Activated naive CD4-positive, alpha-beta T cell treated with anti-CD3 and anti-CD28 coated beads, Interleukin-2, amount 10 ng/mL, durations not matched to agents 7 days and 5 days (primary cell): ENCODE data around the gene CCDC9B.

Source experiments
- CTCF ChIA-PET: fragments of 350-600 bp; sonication (Branson Sonifier 250); formaldehyde crosslinking; loops from one replicate; lab custom pipeline; 2021; ENCODE audit warnings: antibody characterized with exemption; lab: Charles Lee
- DNase-seq: peaks from one replicate; pipeline ENCODE4 v3.0.0-alpha.2; 2020
- H3K27ac Mint-ChIP-seq: one replicate; pipeline ENCODE4 v1.8.0; 2021; ENCODE audit warnings: mild to moderate bottlenecking, moderate library complexity, mixed read lengths
- H3K27me3 Mint-ChIP-seq: one replicate; pipeline ENCODE4 v1.8.0; 2021; ENCODE audit warnings: mild to moderate bottlenecking, mixed read lengths
- H3K36me3 Mint-ChIP-seq: one replicate; pipeline ENCODE4 v1.8.0; 2021; ENCODE audit warnings: mixed read lengths
- H3K4me1 Mint-ChIP-seq: one replicate; pipeline ENCODE4 v1.8.0; 2021; ENCODE audit warnings: mixed read lengths
- H3K4me3 Mint-ChIP-seq: one replicate; pipeline ENCODE4 v1.8.0; 2021; ENCODE audit warnings: mild to moderate bottlenecking, moderate library complexity, mixed read lengths
- H3K9me3 Mint-ChIP-seq: one replicate; pipeline ENCODE4 v1.8.0; 2021; ENCODE audit warnings: mixed read lengths

The CCDC9B gene

DNA sequence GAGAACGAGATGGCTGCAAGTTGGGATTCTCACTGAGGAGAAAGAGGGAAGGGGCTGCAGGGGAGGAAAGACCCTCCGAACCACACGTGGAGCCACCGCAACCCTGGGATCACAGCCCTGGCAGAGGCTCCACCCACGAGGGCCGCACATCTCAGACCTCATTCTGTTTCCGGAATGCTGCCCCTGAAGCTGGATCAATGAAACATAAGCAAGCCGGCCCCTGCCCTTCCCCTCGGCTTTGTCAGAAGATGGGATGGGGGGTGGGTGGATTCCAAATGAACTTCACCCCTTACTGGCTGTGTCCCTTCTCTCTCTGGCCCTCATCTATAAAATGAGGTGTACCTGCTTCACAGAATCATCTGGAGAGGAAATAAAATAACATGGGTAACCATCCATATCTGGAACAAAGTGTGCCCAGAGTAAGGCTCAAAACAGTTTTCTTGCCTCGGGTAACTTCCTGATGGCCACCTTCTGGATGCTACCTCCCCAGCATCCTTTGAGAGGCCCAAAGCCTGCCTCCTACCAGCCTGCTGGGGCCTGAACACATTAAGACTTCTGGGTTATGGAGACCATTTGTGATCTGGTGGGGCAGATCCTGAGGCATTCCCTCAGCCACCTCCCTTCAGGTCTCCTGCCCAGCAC lies 4.6 kb upstream of the CCDC9B start:
- Mint-ChIP-seq H3K9me3 (no peaks in the 10 kb centered on the region), H3K27ac (no peak overlapping the region), H3K27me3 (peaks cover 9% of the 10 kb centered on the region), H3K36me3 (no peaks in the 10 kb centered on the region), H3K4me3 (no peak overlapping the region), H3K4me1 (no peaks in the 10 kb centered on the region)
- CTCF ChIA-PET = interaction anchor here (0.9 to 14.2 kb wide), 15 partner anchors 10 to 85 kb away, joined by 3 to 425 read pairs (median 10); partner anchors contain the start of genes INAFM2 and PLCB2
- DNase-seq = no peak

DNA sequence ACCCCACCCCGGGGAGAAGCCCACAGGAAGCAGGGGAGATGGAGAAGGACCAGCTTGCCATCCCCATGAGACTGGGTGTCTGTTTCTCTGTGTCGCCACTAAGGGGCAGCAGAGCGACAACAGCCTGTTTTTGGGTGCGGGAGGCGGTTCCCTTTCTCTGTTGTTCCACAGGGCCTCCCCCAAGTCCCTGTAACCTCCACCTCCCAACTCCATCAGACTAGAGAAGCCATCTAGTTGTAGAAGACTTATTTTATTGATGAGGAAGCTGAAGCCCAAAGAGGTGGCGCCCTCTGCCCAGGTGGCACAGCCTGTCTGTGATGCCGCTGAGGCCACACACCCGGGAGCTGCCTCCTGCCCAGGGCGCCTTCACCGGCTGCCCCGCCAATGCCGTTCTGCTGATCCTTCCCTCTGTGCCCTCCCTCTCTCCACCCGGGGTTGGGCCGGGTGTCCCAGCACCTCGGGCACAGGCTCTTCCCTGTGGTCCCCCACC lies 3.9 kb upstream of the CCDC9B start:
- CTCF ChIA-PET = interaction anchor here (0.6 to 14.2 kb wide), 23 partner anchors 10 to 164 kb away, joined by 3 to 425 read pairs (median 5); partner anchors contain the start of genes INAFM2 and PLCB2
- Mint-ChIP-seq H3K9me3 (no peaks in the 10 kb centered on the region), H3K36me3 (no peaks in the 10 kb centered on the region), H3K27ac (no peak overlapping the region), H3K4me1 (no peaks in the 10 kb centered on the region), H3K4me3 (no peak overlapping the region), H3K27me3 (peaks cover 4% of the 10 kb centered on the region)
- peak; percentile 84 for DNase-seq

DNA sequence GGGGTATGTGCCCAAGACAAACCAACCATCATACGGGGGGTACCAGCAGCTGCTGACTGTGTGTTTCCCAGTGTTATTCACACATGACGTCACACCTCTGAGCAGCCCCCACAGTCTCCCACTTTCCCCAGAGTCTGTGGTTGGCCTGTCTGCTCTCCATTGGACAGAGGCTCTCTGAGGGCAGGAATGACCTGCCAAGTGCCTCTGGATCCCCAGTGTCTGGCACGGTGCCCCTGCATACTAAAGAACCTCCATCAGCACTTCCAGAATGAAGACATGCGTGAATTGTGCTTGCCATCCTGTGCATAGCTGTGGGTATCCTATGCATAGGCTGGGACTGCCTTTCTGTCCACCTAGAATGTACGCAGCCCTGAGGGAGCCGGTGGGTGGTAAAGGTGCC lies 3.5 kb upstream of the CCDC9B start:
- DNase-seq = no peak
- Mint-ChIP-seq H3K36me3 (no peaks in the 10 kb centered on the region), H3K27ac (no peak overlapping the region), H3K4me3 (no peak overlapping the region), H3K9me3 (no peaks in the 10 kb centered on the region), H3K27me3 (peaks cover 4% of the 10 kb centered on the region), H3K4me1 (no peaks in the 10 kb centered on the region)
- CTCF ChIA-PET = interaction anchor here (0.6 to 14.2 kb wide), 24 partner anchors 9 to 165 kb away, joined by 3 to 425 read pairs (median 5); partner anchors contain the start of genes INAFM2 and PLCB2

DNA sequence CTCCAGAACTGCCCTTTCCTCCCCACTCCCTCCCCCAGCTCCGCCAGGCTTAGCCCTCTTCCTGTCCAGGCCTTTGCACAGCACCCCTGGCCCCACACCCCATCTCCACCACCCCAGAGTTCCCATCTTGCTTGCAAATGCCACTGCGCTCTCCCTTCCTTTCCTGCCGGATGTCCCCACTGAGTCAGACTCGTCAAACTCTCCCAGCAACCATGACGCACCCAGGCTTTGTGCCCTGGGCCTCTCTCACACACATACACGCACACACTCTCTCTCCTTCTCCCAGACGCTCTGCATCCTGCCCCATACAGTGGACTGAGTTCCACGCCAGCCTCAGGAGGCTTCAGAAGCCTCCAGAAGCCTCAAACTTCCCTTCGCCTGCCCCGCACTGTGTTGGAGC lies 2.8 kb upstream of the CCDC9B start:
- Mint-ChIP-seq H3K36me3 (no peaks in the 10 kb centered on the region), H3K9me3 (no peaks in the 10 kb centered on the region), H3K4me3 (no peak overlapping the region), H3K27me3 (peaks cover 4% of the 10 kb centered on the region), H3K27ac (no peak overlapping the region), H3K4me1 (peaks cover under 1% of the 10 kb centered on the region)
- no peak for DNase-seq
- CTCF ChIA-PET = interaction anchor here (0.8 to 14.2 kb wide), 17 partner anchors 8 to 165 kb away, joined by 3 to 425 read pairs (median 8); partner anchors contain the start of genes ANKRD63, INAFM2 and PLCB2

DNA sequence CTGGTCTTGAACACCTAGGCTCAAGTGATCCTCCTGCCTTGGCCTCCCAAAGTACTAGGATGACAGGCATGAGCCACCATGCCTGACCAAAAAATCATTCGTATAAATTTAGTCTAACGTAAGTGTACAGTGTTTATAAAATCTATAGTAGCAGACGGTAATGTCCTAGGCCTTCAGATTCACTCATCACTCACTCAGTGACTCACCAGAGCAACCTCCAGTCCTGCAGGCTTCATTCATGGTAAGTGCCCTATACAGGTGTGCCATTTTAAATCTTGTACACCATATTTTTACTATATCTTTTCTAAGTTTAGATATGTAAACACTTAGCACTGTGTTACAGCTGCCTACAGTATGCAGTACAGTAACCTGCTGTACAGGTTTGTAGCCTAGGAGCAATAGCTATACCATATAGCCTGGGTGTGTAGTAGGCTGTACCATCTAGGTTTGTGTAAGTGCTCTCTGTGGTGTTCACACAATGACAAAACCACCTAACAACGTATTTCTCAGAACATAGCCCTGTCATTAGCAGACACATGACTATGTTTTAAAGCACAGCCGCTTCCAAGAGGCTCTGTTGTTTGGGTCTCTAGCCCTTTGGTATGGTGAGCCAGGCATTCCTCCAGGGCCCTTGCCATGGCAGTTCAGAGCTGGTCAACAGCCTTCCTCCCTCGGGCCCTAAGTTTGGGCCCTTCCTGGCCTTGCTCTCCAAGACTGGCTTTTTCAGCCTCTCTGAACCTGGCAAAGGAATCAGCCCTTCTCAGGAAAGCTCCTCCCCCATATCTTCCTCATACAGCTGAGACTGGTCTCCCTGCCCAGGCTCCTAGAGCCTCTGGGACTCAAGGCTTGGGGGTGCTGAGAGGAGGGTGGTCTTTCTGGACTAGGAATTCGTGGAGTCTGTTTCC lies 1.9 kb upstream of the CCDC9B start:
- no peak overlapping the region for H3K27ac Mint-ChIP-seq
- no peak overlapping the region for H3K4me3 Mint-ChIP-seq

DNA sequence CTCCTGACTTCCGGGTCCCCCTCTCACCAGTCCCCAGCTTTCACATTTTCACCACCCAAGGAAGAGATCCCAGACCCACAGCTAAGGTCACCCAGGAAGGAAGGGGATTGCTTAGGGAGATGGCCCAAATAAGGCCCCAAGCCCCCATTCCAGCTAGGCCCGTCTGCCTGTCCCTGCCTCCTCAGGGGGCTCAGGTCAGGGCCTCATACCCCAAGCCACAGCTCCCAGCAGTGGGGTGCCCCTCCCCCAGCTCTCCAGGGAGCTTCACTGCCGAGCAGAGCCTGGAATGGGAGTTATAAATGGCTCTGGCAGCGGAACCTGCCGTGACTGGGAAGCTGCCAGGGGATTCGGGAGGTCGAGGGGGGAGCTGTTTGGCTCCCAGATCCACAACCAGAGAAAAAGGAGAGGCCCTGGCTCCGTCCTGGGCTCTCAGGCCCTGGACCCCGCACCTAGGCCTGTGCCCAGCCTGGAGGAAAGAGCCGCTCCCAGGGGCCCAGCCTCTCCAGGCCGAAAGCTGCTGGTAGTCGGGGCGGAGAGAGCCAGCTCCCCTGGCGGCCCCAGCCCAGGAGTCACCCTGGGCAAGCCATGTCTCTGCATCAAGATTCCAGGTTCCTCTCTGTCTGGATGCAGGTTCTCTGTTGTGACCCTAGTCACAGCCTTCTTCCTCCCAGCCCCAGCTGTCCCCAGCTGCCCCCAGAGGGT lies 550 bp downstream of the CCDC9B start:
- H3K27me3 Mint-ChIP-seq = peaks cover 7% of the 10 kb centered on the region
- CTCF ChIA-PET = interaction anchor here (0.5 to 14.2 kb wide), 8 partner anchors 8 to 175 kb away, joined by 3 to 425 read pairs (median 58); partner anchors contain the start of genes INAFM2 and PLCB2
- no peak for DNase-seq
- no peak overlapping the region for H3K4me3 Mint-ChIP-seq
- H3K27ac Mint-ChIP-seq = no peak overlapping the region
- no peaks in the 10 kb centered on the region for H3K36me3 Mint-ChIP-seq
- H3K9me3 Mint-ChIP-seq = no peaks in the 10 kb centered on the region
- peaks cover 11% of the 10 kb centered on the region for H3K4me1 Mint-ChIP-seq

More for the DNA sequence above, 1.9 kb upstream of the CCDC9B start:
- Mint-ChIP-seq H3K4me1 (peaks cover 6% of the 10 kb centered on the region), H3K27me3 (peaks cover 8% of the 10 kb centered on the region), H3K36me3 (no peaks in the 10 kb centered on the region), H3K9me3 (no peaks in the 10 kb centered on the region)
- CTCF ChIA-PET = interaction anchor here (0.8 to 14.2 kb wide), 17 partner anchors 10 to 164 kb away, joined by 3 to 425 read pairs (median 8); partner anchors contain the start of genes ANKRD63, INAFM2 and PLCB2
- DNase-seq = no peak

DNA sequence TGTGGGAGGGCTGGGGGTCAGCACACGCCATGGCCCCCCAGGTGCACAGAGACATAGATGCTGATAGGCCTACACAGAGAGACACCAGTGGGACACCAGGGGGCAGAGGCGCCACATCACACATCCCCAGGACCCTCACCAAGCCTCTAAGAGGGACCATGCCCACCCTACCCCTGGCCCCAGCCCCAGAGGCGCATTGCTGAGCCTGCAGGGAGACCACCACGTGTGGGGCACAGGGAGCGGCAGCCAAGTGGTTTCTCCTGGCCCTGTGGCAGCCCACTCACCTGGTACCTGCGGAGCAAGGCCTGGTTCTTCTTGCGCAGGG lies 1.2 kb downstream of the CCDC9B start:
- H3K27ac Mint-ChIP-seq = no peak overlapping the region
- DNase-seq = no peak
- peaks cover 7% of the 10 kb centered on the region for H3K27me3 Mint-ChIP-seq
- no peaks in the 10 kb centered on the region for H3K9me3 Mint-ChIP-seq
- H3K36me3 Mint-ChIP-seq = no peaks in the 10 kb centered on the region
- peaks cover 15% of the 10 kb centered on the region for H3K4me1 Mint-ChIP-seq
- no peak overlapping the region for H3K4me3 Mint-ChIP-seq
- CTCF ChIA-PET = interaction anchor here (2.3 to 14.2 kb wide), 6 partner anchors 13 to 82 kb away, joined by 12 to 425 read pairs (median 128); partner anchors contain the start of genes INAFM2 and PLCB2

DNA sequence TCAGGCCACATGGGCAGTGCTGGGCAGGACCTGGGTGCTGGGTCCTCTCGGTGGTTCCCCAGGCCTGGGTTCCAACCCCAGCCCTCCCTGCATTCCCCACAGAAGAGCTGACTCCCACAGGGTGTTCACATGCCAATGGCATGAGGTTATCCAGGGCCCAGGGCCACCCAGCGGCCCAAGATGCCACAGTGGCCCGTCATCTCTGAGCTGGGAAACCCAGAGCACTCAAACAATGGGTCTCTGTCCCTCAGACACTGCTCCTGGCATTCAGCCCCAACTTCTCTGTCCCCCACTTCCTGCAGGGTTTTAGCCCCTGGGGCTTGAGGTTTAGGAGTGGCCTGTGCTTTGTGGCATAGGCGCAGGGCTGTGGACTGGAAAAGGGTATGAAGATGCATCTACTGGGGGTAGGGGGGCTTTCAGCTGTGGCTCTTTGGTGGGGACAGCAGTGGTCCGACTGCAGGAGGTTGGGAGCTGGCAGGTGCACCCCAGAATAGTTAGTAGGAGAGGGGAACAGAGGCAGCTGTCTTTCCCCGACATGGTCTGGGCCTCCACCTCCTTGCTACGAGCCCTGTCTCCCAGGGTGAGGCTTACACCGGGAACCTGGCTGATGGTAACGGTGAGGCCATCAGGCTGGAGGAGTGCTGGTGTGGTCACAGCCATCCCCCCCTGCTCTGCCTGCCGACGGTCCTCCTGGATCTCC lies 1.7 kb downstream of the CCDC9B start:
- H3K27ac Mint-ChIP-seq = no peak overlapping the region
- DNase-seq = no peak

DNA sequence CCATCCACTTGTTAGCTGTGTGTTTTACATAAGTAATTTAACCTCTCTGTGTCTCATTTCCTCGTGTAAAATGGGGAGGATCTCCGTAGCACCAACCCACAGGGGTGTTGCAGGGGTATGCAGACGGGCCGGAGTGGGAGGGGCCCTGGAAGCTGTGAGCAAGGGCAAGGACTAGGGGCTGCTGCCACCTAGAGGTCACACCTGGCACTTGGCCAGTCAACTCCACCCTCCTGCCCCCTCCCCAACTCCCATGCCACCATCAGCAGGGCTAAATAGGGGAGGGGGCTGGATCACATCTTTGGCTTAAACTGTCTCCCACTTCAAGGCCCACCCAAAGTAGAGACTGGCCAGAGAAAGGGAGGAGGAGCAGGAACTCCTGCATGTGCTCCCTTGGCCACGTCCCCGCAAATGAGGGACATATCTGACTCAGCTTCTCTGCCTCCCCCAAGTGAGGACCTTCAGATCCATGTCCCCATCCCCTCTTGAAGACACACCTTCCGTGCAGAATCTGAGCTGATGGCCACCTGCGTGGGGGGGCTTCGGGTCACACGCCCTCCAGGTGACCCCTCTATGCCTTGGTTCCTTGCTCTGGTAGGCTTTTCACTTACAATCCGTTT lies 2.6 kb downstream of the CCDC9B start:
- H3K4me3 Mint-ChIP-seq = no peak overlapping the region
- peaks cover 7% of the 10 kb centered on the region for H3K27me3 Mint-ChIP-seq
- no peaks in the 10 kb centered on the region for H3K9me3 Mint-ChIP-seq
- H3K27ac Mint-ChIP-seq = peak overlapping the region; percentile 33
- DNase-seq = peak; percentile 87
- CTCF ChIA-PET = interaction anchor here (0.6 to 14.2 kb wide), 30 partner anchors 11 to 300 kb away, joined by 3 to 425 read pairs (median 4); partner anchors contain the start of genes DISP2, INAFM2 and PLCB2
- no peaks in the 10 kb centered on the region for H3K36me3 Mint-ChIP-seq
- peaks cover 27% of the 10 kb centered on the region for H3K4me1 Mint-ChIP-seq

More for the DNA sequence above, 1.7 kb downstream of the CCDC9B start:
- Mint-ChIP-seq H3K36me3 (no peaks in the 10 kb centered on the region), H3K4me1 (peaks cover 20% of the 10 kb centered on the region), H3K4me3 (no peak overlapping the region), H3K27me3 (peaks cover 7% of the 10 kb centered on the region), H3K9me3 (no peaks in the 10 kb centered on the region)
- CTCF ChIA-PET = interaction anchor here (1.2 to 14.2 kb wide), 10 partner anchors 12 to 122 kb away, joined by 4 to 425 read pairs (median 12); partner anchors contain the start of genes INAFM2 and PLCB2

DNA sequence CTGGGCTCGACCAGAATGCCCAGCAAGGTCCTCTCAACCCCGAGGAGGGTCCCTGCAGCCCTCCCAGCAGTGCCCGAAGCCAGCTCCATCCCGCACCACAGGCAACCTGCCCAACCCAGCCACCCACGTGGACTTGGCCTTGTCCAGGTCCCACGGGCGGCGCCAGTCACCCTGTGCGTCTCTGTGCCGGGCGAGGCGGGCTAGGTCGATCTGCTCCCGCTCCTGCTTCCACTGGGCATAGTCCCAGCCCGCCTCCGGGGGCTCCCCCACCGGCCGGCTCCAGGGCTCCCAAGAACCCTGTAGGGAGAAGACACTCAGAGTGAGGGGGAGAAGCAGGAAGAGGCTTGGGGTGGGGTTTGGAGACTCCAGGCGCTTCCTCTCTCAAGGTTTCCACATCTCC lies 3.1 kb downstream of the CCDC9B start:
- CTCF ChIA-PET = interaction anchor here (0.6 to 14.2 kb wide), 29 partner anchors 11 to 299 kb away, joined by 3 to 425 read pairs (median 4); partner anchors contain the start of genes DISP2, INAFM2 and PLCB2
- H3K4me3 Mint-ChIP-seq = no peak overlapping the region
- peaks cover 11% of the 10 kb centered on the region for H3K27me3 Mint-ChIP-seq
- H3K36me3 Mint-ChIP-seq = no peaks in the 10 kb centered on the region
- DNase-seq = no peak
- no peaks in the 10 kb centered on the region for H3K9me3 Mint-ChIP-seq
- peaks cover 33% of the 10 kb centered on the region for H3K4me1 Mint-ChIP-seq
- H3K27ac Mint-ChIP-seq = no peak overlapping the region

DNA sequence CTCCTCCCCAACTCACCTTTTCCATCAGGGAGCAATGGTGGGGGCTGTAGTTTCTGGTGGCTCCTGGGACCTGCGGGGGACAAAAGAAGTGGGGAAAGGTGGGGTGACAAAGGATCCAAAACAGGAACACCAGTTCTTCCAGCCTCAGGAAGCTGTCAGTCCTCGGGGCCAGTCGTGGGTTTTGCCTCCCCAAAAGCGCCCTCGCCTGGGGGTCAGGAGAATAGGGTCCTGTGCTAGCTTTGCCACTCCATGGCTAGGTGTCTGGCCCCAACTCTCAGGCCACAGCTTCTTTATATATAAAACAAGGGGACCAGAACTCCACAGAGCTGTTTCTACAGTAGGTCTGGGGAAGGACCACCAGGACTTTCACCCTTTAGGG lies 4.0 kb downstream of the CCDC9B start:
- H3K4me3 Mint-ChIP-seq = no peak overlapping the region
- no peaks in the 10 kb centered on the region for H3K36me3 Mint-ChIP-seq
- no peaks in the 10 kb centered on the region for H3K9me3 Mint-ChIP-seq
- peaks cover 14% of the 10 kb centered on the region for H3K27me3 Mint-ChIP-seq
- CTCF ChIA-PET = interaction anchor here (0.6 to 14.2 kb wide), 9 partner anchors 8 to 291 kb away, joined by 3 to 425 read pairs (median 5); partner anchors contain the start of genes BMF, INAFM2 and PLCB2
- H3K4me1 Mint-ChIP-seq = peaks cover 36% of the 10 kb centered on the region
- no peak for DNase-seq
- H3K27ac Mint-ChIP-seq = no peak overlapping the region

DNA sequence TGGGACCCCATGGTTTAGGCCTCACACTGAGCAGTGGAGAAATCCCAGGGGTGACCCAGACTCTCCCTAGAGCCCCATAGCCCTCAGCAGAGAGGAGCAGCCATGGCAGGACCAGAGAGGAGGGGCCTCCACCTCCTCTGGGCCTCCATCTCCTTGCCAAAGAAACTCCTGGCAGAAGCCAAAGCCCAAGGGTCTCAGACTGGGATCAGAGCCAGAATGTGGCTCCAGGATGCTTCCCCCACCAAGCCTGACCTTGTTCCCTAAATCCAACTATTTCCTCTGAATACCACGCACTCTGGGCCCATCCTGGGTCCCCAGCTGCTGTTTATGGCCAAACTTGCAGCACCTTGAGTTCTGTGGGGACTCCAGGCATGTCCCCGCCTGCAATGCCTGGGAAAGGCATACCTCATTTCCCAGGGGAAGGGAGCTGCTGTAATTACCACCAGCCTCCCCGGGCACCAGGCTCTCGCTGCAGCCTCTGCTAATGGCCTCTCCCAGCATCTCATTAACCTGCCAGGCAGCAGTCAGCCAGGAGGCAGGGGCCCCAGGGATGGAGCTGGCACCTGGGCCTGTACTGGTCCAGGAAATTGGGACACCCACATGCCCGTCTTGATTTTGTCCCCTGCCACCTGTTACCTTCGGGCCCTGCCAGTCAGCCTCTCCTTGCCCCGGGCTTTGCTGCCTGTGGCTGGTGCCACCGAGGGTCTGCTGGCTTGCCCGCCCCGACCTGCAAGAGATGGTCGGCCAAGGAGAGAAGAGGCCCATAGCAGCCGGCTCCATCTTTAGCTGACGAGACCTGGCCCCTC lies 4.6 kb downstream of the CCDC9B start:
- Mint-ChIP-seq H3K36me3 (no peaks in the 10 kb centered on the region), H3K27me3 (peaks cover 16% of the 10 kb centered on the region), H3K9me3 (no peaks in the 10 kb centered on the region), H3K27ac (no peak overlapping the region), H3K4me1 (peaks cover 36% of the 10 kb centered on the region), H3K4me3 (no peak overlapping the region)
- CTCF ChIA-PET = interaction anchor here (0.8 to 14.2 kb wide), 7 partner anchors 8 to 290 kb away, joined by 4 to 425 read pairs (median 13); partner anchors contain the start of genes INAFM2 and PLCB2
- no peak for DNase-seq
